CD4-positive, alpha-beta T cell treated with Interleukin-15 for 4 hours (primary cell): ENCODE measurements around the gene DNAJC10.
"Not testable (repeated sequence)": the region's sequence is repeated elsewhere in the genome, so short reads cannot be mapped to it uniquely, and the experiment has no call there.

Experiments used
- DNase-seq: peaks from one replicate; pipeline ENCODE4 v3.0.0-alpha.2; 2020; ENCODE audit warnings: low spot score

The DNAJC10 gene

DNA sequence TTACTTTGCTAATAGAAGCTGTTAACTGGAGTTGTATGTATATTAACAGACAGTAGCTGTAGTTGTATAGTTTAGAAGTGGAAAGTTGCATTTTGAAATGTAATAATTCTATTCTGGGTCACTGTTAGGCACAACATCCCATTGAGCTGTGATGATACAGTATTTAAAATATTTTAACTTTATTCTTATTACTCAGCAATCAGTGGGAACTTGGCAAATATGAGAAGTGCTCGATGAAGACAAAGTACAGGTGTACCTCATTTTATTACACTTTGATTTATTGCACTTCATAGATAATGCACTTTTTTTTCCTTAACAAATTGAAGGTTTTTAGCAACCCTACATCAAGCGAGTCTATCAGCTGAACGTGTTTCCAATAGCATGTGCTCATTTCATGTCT is 8.6 kb downstream of the DNAJC10 start:
- DNase-seq: no peak

DNA sequence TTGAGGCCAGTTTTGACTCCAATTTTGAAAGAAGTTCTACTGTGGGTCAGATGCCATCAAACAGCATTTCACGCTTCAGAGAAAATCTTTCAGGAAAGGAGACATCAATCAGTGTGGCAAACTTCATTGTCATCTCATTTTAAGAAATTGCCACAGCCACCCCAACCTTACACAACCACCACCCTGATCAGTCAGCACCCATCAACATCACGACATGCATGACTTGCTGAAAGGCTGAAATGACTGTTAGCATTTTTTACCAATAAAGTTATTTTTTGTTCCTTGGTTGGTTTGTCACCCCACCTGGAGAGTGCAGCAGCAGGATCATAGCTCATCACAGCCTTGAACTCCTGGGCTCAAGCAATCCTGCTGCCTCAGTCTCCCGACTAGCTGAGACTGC is 10.4 kb downstream of the DNAJC10 start:
- DNase-seq: no peak

DNA sequence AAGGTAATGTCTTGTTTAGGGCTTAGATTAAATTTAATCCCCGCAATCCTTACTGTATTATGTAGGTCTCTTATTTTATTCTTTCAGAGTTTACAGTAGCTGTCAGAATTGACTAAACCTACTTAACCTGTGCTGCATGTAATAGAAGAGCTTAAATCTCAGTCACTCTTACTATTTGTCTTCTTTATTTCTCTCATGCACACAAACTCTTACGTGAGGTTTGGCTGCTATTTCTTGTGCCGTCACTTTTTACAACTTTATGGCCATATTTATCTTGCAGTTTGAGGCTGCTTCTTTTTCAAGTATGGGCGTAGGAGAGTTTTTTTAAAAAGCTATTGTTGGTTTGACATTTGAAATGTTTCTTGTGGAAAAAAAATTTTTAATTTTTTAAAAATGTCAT is 12.0 kb downstream of the DNAJC10 start:
- no peak for DNase-seq

DNA sequence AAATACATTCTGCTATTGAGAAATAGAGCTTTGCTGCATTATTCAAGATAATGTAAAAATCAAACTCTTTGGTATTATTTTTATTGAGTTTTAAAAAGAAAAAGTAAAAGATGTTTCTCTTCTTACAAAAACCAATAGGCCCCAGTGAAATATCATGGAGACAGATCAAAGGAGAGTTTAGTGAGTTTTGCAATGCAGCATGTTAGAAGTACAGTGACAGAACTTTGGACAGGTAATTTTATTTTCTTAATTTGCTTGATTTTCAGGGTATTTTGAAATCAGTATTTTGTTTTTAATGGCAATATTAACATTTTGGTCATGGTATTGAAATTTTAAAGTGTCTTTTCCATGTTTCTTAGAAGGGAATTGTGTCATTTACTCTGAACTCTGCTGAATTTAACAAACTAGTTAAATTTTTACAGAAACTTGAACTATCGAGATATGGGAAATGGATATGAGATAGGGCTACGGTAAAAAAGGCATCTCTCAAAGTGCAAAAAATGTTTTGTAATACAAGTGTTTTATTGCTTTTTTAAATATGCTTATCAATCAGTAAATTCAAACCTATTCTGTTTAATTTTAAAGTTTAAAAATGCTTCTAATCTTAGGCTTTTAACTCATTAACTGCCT is 13.8 kb downstream of the DNAJC10 start:
- no peak for DNase-seq

DNA sequence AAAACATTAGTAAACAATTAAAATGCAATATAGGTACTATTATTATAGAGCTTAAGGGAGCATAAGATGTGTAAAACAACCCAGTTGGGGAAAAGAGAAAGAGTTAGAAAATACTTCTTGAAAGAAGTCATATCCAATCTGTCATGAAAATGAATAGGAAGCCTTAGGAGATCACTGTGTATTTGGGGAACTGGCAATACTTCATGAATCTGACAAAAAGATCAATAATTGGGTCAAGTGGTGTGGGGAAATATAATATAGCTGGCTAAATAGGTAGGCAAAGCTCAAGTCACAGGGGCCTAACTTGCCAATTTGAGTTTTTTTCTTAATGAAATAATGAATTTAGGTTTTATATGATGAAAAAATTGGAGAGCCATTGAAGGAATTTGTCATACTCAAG is 14.4 kb downstream of the DNAJC10 start:
- no peak for DNase-seq

DNA sequence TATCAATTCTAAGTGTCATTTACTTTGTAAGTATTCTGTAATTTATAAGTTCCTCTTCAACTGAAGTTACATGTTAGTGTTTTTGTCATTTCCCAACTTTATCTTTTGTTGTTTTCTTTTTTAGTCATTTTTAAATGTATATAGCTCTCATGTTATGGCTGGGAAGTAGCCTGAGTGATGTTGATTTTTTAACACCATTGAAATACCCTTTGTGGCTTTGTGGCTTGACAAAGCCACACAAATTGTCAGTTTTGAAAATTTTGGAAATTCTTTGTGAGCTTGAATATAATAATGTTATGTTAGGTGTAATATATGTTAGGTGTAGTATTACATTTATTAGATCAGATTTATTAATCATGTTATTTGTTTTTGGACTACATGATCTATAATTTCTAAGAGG is 16.7 kb downstream of the DNAJC10 start:
- no peak for DNase-seq

DNA sequence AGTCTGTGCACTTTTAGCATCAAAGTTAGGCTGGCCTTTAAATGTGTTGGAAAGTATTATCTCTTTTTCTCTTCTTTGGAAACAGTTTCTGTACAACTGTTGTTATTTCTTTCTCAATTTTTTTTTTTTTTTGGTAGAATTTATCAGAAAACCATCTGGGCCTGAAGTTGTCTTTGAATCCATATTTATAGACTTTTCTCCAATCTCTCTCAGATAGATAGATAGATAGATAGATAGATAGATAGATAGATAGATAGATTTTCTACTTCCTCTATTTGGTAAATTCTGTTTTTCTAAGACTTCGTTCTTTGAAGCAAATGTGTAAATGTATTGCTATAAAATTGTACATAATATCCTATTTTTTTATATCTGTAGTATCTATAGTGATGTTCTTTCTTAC is 17.5 kb downstream of the DNAJC10 start:
- DNase-seq: no peak

DNA sequence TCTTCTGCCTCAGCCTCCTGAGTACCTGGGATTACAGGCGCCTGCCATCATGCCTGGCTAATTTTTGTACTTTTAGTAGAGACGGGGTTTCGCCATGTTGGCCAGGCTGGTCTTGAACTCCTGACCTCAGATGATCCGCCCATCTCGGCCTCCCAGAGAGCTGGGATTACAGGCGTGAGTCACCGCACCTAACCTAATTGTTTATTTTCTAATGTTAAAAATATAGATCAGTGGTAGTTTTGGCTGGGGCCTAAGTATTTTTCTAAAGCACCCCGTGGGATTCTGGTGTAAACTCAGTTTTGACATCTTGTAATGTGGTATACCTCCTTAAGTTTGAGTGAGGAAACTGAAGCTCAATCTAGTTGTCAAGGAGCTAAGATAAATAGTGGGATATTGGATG is 20.8 kb downstream of the DNAJC10 start:
- DNase-seq: not testable (repeated sequence)

DNA sequence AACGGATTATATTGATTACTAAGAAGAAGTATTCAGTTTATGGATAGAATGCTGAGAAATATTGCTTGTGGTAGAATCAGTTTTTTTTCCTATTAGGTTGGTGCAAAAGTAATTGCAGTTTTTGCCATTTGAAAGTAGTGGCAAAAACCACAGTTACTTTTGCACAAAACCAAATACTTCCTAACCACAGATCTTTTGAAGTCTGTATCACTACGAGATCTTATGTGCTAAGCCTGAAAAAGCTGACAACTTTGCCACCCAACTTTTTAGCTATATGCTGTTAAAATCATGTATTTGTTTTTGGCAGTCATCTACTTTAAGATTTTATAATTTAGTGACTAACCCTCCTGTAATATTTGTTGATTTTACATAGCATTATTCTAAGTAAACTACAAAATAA is 24.6 kb downstream of the DNAJC10 start:
- no peak for DNase-seq

DNA sequence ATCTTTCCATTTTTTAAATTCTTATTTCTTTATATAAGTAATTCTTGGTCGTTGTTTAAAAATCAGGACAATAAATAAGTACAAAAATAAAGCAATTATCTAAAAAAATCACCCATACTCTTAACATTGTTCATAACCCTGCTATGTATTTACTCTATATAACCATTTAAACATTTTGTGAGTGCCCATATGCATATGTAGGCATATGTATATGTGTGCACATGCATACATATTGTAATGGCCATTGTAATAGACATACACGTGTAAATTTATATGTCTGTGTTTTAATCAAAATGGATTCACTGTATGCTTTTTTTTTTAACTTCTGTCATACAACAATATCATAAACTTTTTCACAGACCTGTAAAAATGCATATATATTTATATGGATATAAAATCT is 25.6 kb downstream of the DNAJC10 start:
- DNase-seq: no peak

DNA sequence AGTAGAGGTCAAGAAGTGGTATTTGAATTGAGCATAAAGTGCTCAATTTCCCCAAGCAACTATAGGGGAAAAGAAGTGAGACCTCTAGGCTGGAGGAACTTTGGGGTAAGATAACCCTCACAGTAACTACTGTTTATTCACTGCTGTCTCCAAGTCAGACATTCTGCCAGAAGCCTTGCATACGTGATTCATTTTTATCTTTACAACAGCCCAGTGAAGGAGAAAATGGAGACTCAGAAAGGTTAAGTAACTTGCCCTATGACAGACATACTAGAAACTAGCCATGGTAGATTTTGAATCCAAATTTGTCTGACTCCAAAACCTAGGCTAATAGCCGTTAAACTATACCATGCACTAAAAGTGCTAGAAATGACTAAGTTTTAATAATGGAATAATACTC is 28.4 kb downstream of the DNAJC10 start:
- no peak for DNase-seq

DNA sequence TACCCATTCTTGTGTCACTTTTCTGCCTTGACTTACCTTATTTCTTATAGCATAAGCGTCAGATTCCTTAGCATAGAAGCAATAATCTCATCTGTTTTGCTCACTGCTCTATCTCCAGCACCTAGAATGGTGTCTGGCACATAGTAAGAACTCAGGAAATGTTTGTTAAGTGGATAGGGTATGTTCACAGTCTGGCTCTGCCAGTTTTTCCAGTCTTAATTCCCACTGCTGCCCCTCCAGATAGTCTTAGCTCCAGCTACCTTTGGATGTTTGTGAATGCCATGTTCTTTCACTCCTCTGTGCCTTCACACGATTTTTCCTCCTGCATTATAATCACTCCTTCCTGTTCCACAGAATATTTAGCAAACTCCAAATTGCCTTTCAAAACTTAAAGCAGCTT is 29.0 kb downstream of the DNAJC10 start:
- no peak for DNase-seq

DNA sequence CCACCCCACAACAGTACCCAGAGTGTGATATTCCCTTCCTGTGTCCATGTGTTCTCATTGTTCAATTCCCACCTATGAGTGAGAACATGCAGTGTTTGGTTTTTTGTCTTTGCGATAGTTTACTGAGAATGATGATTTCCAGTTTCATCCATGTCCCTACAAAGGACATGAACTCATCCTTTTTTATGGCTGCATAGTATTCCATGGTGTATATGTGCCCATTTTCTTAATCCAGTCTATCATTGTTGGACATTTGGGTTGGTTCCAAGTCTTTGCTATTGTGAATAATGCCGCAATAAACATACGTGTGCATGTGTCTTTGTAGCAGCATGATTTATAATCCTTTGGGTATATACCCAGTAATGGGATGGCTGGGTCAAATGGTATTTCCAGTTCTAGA is 29.8 kb downstream of the DNAJC10 start:
- not testable (repeated sequence) for DNase-seq

DNA sequence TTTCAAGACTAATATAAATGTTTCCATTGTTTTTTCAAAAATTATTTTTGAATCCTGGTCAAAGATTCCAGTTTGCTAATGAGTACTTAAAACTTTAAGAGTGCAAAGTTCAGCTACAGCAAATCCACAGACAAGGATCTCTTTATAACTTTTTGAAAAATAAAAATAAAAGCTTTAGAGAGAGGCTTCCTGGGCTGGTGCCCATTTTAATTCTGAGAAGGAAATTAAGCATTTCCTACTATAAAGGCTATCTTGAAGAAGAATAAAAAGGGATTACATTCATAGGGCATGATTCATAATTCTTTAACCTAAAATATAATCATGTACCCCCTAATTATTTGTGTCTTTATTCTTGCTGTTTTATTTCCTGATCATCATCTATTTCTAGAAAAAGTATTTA is 38.2 kb downstream of the DNAJC10 start:
- no peak for DNase-seq

DNA sequence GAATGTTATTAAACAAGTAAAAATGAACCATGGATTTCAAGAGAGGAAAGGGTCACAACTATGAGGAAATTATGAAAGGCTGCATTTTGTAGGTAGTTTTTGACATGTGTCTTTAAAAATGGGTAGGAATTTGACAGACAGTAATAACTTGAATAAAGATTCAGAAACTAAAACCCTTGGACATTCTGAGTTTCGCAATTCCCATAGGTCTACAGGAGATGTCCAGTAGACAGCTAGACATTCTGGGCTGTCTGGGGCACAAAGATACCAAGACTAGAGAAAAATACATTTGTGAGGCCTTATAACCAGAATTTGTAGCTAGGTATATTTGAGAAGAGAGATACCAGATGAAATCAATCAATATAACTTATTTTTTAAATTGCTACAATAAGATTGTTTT is 42.3 kb downstream of the DNAJC10 start:
- DNase-seq: no peak

DNA sequence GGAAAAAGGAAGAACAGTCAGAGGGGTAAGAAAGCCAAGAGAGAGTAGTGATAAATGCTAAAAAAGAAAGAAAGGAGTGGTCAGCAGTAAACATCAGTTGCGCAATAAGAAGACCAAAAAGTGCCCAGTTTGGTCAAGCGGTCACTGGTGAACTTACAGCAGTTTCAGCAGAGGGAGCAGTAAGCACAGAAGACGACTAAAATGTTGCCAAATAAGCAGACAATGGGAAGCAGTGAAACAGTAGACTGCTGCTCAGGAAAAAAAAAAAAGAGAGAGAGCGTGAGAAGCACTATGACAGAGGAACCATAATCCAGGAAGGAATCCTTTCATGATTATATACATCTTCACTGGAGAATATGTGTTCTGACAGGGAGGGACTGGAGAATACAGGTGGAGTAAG is 45.8 kb downstream of the DNAJC10 start:
- no peak for DNase-seq

DNA sequence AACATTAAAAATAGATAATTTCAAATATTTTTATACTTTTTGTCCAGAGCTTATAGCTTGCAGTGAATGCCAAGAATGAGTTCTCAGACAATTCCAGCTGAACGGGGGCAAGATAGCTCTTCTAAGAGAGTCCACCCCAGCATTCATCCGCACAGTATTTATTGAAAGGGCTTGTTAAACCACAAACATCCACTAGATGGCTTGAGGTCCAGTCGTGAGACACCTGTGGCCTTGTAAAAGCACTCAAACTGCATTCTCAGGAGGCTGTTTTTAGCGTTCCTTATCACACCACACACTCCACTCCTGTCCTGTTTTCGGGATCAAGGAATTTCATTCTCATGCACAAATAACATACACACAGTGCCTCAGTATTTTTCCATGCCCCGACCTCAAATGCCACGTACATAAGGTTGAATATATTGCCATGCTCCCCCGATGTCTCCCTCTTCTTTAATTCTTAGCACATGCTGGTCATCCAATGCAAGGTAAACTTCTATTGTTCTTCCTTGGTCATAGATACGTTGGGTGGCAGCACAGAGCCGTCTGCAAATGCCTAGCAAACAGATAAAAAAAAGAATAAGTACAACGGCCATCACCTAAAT is 47.4 kb downstream of the DNAJC10 start:
- DNase-seq: no peak

DNA sequence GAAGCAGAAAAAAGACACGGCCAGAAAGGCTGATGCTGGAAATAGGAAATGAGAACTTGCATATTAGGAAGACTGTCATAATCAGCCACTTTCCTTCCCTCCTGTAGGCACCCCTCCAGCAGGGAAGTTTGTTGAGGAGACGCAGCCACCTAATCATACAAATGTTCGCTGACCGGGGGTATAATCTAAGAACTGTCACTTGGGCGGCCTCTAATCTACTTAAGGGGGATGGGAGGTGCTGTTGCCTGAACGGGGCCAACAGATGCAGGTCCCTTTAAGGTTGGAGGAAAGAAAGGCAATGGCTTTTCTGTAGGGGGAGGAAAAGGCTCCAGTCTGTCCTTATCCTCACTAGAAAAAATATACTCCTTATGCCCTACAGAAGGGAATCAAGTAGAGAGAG is 50.6 kb downstream of the DNAJC10 start:
- DNase-seq: no peak

DNA sequence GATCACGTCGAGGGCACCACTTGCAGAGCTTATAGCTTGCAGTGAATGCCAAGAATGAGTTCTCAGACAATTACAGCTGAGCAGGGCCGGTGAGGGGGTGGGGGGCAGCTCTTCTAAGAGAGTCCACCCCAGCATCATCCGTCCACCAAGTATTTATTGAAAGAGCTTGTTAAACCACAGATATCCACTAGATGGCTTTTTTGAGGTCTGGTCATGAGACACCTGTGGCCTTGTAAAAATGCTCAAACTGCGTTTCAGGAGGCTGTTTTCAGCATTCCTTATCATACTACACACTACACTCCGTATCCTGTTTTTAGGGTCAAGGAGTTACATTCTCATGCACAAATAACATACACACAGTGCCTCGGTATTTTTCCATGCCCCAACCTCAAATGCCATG is 51.5 kb downstream of the DNAJC10 start:
- DNase-seq: no peak

DNA sequence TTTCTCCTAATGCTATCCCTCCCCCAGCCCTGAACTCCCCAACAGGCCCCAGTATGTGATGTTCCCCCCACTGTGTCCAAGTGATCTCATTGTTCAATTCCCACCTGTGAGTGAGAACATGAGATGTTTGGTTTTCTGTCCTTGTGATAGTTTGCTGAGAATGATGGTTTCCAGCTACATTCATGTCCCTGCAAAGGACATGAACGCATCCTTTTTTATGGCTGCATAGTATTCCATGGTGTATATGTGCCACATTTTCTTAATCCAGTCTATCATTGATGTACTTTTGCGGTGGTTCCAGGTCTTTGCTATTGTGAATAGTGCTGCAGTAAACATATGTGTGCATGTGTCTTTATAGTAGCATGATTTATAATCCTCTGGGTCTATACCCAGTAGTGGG is 52.9 kb downstream of the DNAJC10 start:
- DNase-seq: not testable (repeated sequence)

DNA sequence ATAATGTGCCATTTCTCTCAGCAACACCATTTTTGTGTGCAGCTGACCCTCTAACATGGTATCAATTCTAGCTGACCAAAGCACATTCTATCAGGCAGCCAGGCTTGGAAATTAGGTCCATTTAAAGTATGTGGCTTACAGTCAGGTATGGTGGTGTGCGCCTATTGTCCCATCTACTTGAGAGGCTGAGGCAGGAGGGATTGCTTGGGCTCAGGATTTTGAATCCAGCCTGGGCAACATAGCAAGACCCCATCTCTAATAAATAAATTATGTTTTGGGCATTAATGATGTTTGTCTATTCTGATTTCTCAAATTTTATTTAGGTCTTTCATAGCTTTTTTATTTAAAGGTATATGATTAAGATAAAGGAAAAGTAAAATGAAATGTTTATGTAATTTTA is 63.3 kb downstream of the DNAJC10 start:
- DNase-seq: no peak

DNA sequence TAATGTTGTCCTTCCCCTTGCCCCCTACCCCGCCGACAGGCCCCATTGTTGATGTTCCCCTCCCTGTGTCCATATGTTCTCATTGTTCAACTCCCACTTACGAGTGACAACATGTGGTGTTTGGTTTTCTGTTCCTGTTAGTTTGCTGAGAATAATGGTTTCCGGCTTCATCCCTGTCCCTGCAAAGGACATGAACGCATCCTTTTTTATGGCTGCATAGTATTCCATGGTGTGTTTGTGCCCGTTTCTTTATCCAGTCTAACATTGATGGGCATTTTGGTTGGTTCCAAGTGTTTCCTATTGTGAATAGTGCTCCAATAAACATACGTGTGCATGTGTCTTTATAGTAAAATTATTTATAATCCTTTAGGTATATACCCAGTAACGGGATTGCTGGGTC is 65.0 kb downstream of the DNAJC10 start:
- DNase-seq: not testable (repeated sequence)

DNA sequence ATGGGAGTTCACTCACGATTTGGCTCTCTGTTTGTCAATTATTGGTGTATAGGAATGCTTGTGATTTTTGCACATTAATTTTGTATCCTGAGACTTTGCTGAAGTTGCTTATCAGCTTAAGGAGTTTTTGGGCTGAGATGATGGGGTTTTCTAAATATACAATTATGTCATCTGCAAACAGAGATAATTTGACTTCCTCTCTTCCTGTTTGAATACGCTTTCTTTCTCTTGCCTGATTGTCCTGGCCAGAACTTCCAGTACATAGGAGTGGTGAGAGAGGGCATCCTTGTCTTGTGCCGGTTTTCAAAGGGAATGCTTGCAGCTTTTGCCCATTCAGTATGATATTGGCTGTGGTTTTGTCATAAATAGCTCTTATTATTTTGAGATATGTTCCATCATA is 66.6 kb downstream of the DNAJC10 start:
- DNase-seq: not testable (repeated sequence)

DNA sequence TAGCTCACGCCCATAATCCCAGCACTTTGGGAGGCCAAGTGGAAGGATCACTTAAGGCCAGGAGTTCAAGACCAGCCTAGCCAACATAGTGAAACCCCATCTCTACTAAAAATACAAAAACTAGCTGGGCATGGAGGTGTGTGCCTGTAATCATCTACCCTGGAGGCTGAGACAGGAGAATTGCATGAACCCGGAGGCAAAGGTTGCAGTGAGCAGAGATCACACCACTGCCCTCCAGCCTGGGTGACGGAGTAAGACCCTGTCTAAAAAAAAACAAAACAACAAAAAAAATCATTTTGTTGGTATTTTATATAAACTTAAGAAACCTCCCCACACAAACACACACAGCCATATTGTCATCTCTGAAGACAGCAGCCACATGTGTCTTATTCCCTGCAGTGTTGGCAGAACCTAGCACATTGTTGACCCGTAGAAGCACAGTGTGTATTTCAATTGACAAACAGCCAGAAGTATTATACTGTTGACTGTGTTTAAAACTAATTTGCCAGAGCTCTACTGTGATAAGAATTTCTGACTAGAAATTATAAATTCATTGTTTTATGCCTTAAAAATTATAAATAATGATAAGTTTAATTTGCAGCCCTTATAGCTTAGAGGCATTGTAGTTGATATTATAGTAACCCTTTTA is 68.1 kb downstream of the DNAJC10 start:
- DNase-seq: no peak
